ENCODE measurements around the gene NACA2. TPM values are rescaled to one million over a fixed set of nuclear protein-coding genes. Genes with fewer than 3 reads are reported as not detected.
"Not testable (repeated sequence)": the region's sequence is repeated elsewhere in the genome, so short reads cannot be mapped to it uniquely, and the experiment has no call there.

NACA2 gene
- total RNA-seq, 4 donors from 2014 or later = not detected

GRCh38 chr17:61593426-61593825, 2.4 kb upstream of the NACA2 start:
- intact Hi-C loops (cut with DNase I; ENCODE audit: low total_unique reads) = no loop called here
- no peak for TF ChIP-seq POLR2A (IDR thresholded peaks at IDR 0.05)
- no peak overlapping the region for H3K4me3 ChIP-seq (ENCODE audit: low read depth, poor library complexity, severe bottlenecking)
- no peak for DNase-seq (ENCODE audit: low spot score in 2 of 2)
- WGBS, 2 donors = 43 to 45% methylated on average over 7 of the region's 7 CpGs

DNA sequence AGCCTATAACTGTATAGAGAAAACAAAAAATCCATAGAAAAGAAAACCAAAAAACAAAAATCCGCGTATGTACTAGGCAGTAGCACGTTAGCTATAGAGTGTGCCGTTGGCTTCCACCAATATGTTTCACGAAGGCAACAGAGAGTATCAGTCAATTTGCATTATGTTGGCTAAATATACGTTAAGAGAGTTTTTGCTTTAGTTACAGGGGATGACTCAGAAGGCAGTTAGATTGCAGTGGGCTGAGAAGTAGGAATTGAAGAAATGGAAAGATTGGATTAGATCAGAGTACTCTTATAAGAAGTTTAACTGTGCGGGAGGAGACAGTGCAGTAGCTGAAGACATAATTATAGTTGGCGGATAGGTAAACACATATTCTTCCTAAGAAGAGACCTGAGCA, 911 bp upstream of the NACA2 start:
- 87 to 90% methylated on average over 8 of the region's 8 CpGs for WGBS, 2 donors
- TF ChIP-seq, protein P1, sequence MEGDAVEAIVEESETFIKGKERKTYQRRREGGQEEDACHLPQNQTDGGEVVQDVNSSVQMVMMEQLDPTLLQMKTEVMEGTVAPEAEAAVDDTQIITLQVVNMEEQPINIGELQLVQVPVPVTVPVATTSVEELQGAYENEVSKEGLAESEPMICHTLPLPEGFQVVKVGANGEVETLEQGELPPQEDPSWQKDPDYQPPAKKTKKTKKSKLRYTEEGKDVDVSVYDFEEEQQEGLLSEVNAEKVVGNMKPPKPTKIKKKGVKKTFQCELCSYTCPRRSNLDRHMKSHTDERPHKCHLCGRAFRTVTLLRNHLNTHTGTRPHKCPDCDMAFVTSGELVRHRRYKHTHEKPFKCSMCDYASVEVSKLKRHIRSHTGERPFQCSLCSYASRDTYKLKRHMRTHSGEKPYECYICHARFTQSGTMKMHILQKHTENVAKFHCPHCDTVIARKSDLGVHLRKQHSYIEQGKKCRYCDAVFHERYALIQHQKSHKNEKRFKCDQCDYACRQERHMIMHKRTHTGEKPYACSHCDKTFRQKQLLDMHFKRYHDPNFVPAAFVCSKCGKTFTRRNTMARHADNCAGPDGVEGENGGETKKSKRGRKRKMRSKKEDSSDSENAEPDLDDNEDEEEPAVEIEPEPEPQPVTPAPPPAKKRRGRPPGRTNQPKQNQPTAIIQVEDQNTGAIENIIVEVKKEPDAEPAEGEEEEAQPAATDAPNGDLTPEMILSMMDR (IDR thresholded peaks at IDR 0.05) = no peak
- TF ChIP-seq POLR2A (IDR thresholded peaks at IDR 0.05) = no peak
- DNase-seq (ENCODE audit: low spot score in 2 of 2) = no peak
- no peak overlapping the region for H3K4me3 ChIP-seq (ENCODE audit: low read depth, poor library complexity, severe bottlenecking)
- intact Hi-C loops (cut with DNase I; ENCODE audit: low total_unique reads) = no loop called here

GRCh38 chr17:61589990-61590389, 1.0 kb downstream of the NACA2 start:
- WGBS, 2 donors = 92 to 97% methylated on average over 5 of the region's 5 CpGs
- H3K4me3 ChIP-seq (ENCODE audit: low read depth, poor library complexity, severe bottlenecking) = no peak overlapping the region
- no peak for TF ChIP-seq POLR2A (IDR thresholded peaks at IDR 0.05)
- TF ChIP-seq, protein P1 (IDR thresholded peaks at IDR 0.05) = no peak
- no peak for DNase-seq (ENCODE audit: low spot score in 2 of 2)
- intact Hi-C loops (cut with DNase I; ENCODE audit: low total_unique reads) = no loop called here

DNA sequence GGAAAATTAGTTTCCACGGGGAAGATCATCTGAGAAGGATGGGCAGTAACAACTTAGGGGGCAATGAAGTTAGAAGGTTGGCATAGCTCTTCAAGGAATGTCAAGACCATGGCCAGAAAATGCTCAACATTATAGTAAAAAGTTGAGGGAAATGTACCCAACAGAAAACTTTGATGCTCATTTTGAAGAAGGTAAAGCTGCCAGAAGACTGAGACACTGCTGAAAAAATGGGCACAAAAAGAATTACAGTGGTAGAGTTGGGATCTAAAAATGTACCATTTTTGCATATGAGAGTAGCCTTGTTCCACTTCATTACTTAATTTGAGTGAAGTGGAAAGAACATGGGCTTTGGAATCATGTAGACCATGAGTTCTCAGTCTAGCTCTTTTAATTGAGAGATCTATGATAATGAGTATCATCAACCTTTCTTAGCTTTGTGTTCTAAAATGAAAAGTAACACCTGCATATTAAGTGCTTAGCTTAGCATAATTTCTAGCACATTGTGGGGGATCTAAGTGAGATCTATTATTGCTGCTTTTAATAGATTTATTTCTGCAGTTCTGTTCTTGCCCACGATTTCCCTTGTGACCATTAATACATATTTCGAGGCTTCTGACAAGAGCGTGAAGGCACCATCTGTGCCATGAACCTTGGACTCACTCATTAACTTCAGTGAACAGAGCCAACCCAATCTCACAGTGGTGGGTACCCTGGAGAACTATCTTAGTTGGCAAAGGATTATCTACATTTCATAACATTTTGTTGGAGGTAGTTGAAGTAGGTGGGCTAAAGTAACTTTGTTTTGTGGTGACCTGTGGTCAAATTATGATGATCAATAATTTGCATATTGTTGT, 3.0 kb downstream of the NACA2 start:
- intact Hi-C loops (cut with DNase I; ENCODE audit: low total_unique reads) = no loop called here
- WGBS, 2 donors = 86 to 88% methylated on average over 4 of the region's 4 CpGs
- TF ChIP-seq, protein P1 (IDR thresholded peaks at IDR 0.05) = no peak
- TF ChIP-seq POLR2A (IDR thresholded peaks at IDR 0.05) = no peak
- H3K4me3 ChIP-seq (ENCODE audit: low read depth, poor library complexity, severe bottlenecking) = no peak overlapping the region
- no peak for DNase-seq (ENCODE audit: low spot score in 2 of 2)

GRCh38 chr17:61587242-61587641, 3.8 kb downstream of the NACA2 start:
- no peak for DNase-seq (ENCODE audit: low spot score in 2 of 2)
- H3K4me3 ChIP-seq (ENCODE audit: low read depth, poor library complexity, severe bottlenecking) = no peak overlapping the region
- intact Hi-C loops (cut with DNase I; ENCODE audit: low total_unique reads) = no loop called here
- TF ChIP-seq, protein P1 (IDR thresholded peaks at IDR 0.05) = no peak
- TF ChIP-seq POLR2A (IDR thresholded peaks at IDR 0.05) = no peak
- WGBS, 2 donors = 88 to 90% methylated on average over 1 of the region's 1 CpG

DNA sequence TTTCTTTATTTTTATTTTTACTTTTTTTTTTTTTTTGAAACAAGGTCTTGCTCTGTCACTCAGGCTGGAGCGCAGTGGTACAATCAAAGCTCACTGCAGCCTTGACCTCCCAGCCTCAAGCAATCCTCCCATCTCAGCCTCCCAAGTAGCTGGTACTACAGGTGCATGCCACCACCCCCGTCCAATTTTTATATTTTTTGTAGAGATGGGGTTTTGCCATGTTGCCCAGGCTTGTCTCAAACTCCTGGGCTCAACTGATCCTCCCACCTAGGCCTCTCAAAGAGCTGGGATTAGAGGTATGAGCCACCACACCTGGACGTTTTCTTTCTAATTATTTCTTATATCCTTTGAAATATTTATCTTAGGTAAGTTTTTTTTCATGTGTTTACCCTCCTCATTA, 4.4 kb downstream of the NACA2 start:
- 68 to 76% methylated on average over 3 of the region's 3 CpGs for WGBS, 2 donors
- DNase-seq (ENCODE audit: low spot score in 2 of 2); H3K4me3 ChIP-seq (ENCODE audit: low read depth, poor library complexity, severe bottlenecking); intact Hi-C loops (cut with DNase I; ENCODE audit: low total_unique reads): not testable (repeated sequence)
